Sigmoid colon (tissue), 4 donors: ENCODE results near the gene THAP12.

Source experiments
- CTCF ChIP-seq, 4 experiments: fragments of 450-650 bp in 3 of 4; fragments of 200-600 bp in 1 of 4; IDR thresholded peaks; one replicate each; pipeline ENCODE4 v1.5.1; 2016 to 2019; ENCODE audit warnings: antibody characterized with exemption in 4 of 4, mild to moderate bottlenecking in 3 of 4, moderate library complexity in 2 of 4
- POLR2AphosphoS5 ChIP-seq, 4 donors: sonication (generic); formaldehyde crosslinking; IDR thresholded peaks; one replicate each; pipeline ENCODE4 v1.6.1; 2017; ENCODE audit warnings: antibody characterized with exemption in 4 of 4

GRCh38 chr11:76388408-76388807 is 7.5 kb upstream of the THAP12 start:
- TF ChIP-seq CTCF (IDR thresholded peaks at IDR 0.05) (no peak), POLR2AphosphoS5 (IDR thresholded peaks at IDR 0.05) (no peak)
